Activated CD4-positive, alpha-beta T cell treated with anti-CD3 and anti-CD28 coated beads for 36 hours (primary cell): ENCODE results near the gene NUAK1. TPM values are rescaled to one million over a fixed set of nuclear protein-coding genes. Genes with fewer than 3 reads are reported as not detected.

Experiments
- ATAC-seq: fragments of 200-7000 bp; cut with Tn5 transposase; one replicate; pipeline ENCODE4 v1.10.0; 2021; ENCODE audit warnings: mild to moderate bottlenecking, moderate library complexity
- CTCF ChIA-PET: fragments of 350-600 bp; sonication (Branson Sonifier 250); formaldehyde crosslinking; loops from one replicate; lab custom pipeline; 2021; ENCODE audit warnings: antibody characterized with exemption; lab: Charles Lee
- POLR2A ChIA-PET: fragments of 350-600 bp; sonication (Branson Sonifier 250); formaldehyde crosslinking; loops from one replicate; lab custom pipeline; 2021; ENCODE audit warnings: antibody characterized with exemption, inconsistent platforms; lab: Charles Lee
- DNase-seq: peaks from one replicate; pipeline ENCODE4 v3.0.0-alpha.2; 2020
- H3K27ac Mint-ChIP-seq: one replicate; pipeline ENCODE4 v1.8.0; 2021; ENCODE audit warnings: mixed read lengths
- H3K27me3 Mint-ChIP-seq: one replicate; pipeline ENCODE4 v1.8.0; 2021; ENCODE audit warnings: mixed read lengths
- H3K36me3 Mint-ChIP-seq: one replicate; pipeline ENCODE4 v1.8.0; 2021; ENCODE audit warnings: low read depth, mixed read lengths
- H3K4me1 Mint-ChIP-seq: one replicate; pipeline ENCODE4 v1.8.0; 2021; ENCODE audit warnings: mixed read lengths
- H3K4me3 Mint-ChIP-seq: one replicate; pipeline ENCODE4 v1.8.0; 2021; ENCODE audit warnings: mild to moderate bottlenecking, moderate library complexity, mixed read lengths
- H3K9me3 Mint-ChIP-seq: one replicate; pipeline ENCODE4 v1.8.0; 2021; ENCODE audit warnings: low read depth, mixed read lengths
- intact Hi-C, 2 experiments: fragments of 100-400 bp; cut with DNase I in 1 of 2; cut with micrococcal nuclease in 1 of 2; formaldehyde crosslinking; loops; one replicate each; pipeline versions ENCODE4 v1.14.2 to v1.15.1; 2022 to 2024; cut with DNase I, micrococcal nuclease
- total RNA-seq, 2 experiments: library from RNA; stranded (reverse); gene quantifications; one replicate each; pipeline ENCODE4 v1.2.3, GENCODE V29; 2021

The NUAK1 gene
- total RNA-seq, 2 experiments from 2014 or later = not detected

DNA sequence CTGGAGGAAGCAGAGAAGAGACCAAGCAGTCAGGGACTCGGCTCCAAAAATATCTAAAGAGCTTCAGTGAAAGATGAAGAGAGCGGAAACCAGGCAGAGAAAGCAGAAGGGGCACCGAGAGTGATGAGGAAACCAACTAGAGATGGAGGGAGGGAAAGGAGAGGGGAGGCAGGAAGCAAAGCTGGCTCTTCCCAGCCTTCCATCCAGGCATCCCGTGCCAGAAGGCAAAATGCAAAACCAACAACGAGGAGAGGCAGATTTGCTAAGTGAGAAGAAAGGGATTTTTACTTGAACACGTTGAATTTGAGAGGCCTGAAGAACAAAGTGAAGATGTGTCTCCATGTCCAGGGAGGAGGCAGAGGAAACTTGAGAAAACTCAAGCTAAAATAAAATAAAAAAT is 90.1 kb downstream of the NUAK1 start:
- no peak overlapping the region for H3K27ac Mint-ChIP-seq
- H3K36me3 Mint-ChIP-seq = no peaks in the 10 kb centered on the region
- H3K9me3 Mint-ChIP-seq = no peaks in the 10 kb centered on the region
- ChIA-PET POLR2A (no interaction called here), CTCF (no interaction called here)
- ATAC-seq (no peak), DNase-seq (no peak)
- intact Hi-C loops = no loop called here
- H3K27me3 Mint-ChIP-seq = peaks cover 14% of the 10 kb centered on the region
- H3K4me3 Mint-ChIP-seq = no peak overlapping the region
- no peaks in the 10 kb centered on the region for H3K4me1 Mint-ChIP-seq

DNA sequence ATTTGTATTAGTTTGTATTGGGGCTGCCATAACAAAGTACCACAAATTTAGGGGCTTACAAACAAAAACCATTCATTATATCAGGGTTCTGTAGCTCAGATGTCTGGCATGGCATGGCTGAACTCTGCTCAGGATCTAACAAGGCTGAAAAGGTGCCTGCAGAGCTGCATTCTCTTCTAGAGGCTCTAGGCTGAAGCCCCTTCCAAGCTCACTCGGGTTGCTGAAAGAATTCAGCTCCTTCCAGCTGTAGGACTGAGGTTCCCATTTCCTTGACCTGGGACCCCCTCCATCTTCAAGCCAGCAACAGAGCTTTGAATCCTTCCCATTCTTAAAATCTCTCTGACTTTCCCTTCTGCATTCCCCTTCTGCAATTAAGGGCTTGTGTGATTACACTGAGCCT is 90.7 kb downstream of the NUAK1 start:
- ChIA-PET POLR2A (interaction anchor here (0.7 kb wide), 1 partner anchor 1997 kb away, joined by 3 read pairs; no protein-coding TSS in a partner anchor), CTCF (interaction anchor here (0.5 kb wide), 1 partner anchor 637 kb away, joined by 3 read pairs; no protein-coding TSS in a partner anchor)
- intact Hi-C loops = no loop called here
- DNase-seq = no peak
- no peak overlapping the region for H3K4me3 Mint-ChIP-seq
- H3K9me3 Mint-ChIP-seq = no peaks in the 10 kb centered on the region
- no peaks in the 10 kb centered on the region for H3K36me3 Mint-ChIP-seq
- no peak for ATAC-seq
- peaks cover 14% of the 10 kb centered on the region for H3K27me3 Mint-ChIP-seq
- H3K27ac Mint-ChIP-seq = no peak overlapping the region
- H3K4me1 Mint-ChIP-seq = no peaks in the 10 kb centered on the region

DNA sequence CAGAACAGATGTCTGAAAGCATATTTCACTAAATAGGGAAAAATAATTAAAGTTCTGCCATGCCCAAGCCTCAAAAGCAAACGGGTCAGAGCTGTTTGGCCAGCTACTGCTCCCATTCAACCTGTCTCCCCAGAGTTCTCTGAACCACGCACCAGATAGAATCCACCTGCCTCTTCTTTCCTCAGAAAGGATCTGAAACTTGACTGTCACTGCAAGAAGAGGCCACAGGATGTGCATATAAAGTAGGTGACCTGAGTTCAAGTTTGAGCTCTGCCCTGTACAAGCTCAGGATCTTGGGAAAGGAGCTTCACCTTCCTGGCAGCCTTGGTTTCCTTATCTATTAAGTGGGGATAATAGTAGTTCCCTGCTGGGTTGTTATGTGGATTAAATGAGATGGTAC is 91.8 kb downstream of the NUAK1 start:
- Mint-ChIP-seq H3K9me3 (no peaks in the 10 kb centered on the region), H3K27me3 (peaks cover 13% of the 10 kb centered on the region), H3K4me1 (no peaks in the 10 kb centered on the region), H3K4me3 (no peak overlapping the region), H3K36me3 (no peaks in the 10 kb centered on the region), H3K27ac (no peak overlapping the region)
- intact Hi-C loops = no loop called here
- ChIA-PET POLR2A (no interaction called here), CTCF (interaction anchor here (0.6 kb wide), 1 partner anchor 16 kb away, joined by 3 read pairs; no protein-coding TSS in a partner anchor)
- ATAC-seq (no peak), DNase-seq (no peak)

DNA sequence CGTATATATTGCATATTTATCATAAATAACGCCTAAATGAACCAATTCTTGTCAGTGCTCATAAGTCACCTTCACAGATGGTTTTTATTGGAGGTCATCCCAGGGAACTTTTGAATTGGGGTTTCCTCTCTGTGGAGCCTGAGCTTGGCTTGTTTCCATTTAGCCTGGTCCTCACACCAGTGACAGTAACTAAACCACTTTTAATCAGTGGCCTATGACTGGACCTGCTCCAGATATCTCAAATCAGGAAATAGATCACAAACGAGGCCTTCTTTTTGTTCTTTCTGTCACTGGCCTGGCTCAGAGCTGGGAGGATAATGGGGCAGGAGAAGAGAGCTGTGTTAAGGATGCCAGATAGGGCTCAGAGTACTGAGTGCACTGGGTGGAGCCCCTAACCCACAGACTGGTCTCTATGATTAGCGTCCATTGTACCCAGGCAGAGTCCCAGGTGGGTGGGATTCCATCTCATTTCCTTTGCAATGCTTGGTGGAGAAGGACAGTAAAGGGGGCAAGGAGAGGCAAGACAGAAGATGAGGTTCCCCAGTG is 92.4 kb downstream of the NUAK1 start:
- Mint-ChIP-seq H3K9me3 (no peaks in the 10 kb centered on the region), H3K27me3 (peaks cover 13% of the 10 kb centered on the region), H3K36me3 (no peaks in the 10 kb centered on the region), H3K4me1 (no peaks in the 10 kb centered on the region), H3K27ac (no peak overlapping the region), H3K4me3 (no peak overlapping the region)
- ChIA-PET CTCF (interaction anchor here (0.6 kb wide), 1 partner anchor 16 kb away, joined by 3 read pairs; no protein-coding TSS in a partner anchor), POLR2A (no interaction called here)
- DNase-seq (no peak), ATAC-seq (no peak)
- intact Hi-C loops = no loop called here

DNA sequence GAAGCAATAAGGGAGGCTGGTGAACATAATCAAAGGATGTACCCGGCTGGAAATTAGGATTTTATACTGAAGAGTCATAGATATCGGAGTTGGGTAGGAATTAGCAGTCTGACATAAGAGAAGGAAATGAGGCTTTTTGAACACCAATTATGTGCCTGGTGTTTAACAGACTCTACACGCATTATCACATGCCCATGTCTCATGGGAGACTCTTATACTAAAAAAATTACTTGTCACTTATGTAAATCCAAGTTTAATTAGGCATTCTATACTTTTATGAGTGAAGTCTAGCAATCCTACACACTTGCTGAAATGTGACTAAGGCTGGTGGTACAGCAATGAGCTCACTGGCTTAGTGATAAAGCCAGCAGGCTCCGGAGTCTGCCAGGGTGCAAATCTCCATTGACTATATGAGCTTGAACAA is 93.5 kb downstream of the NUAK1 start:
- intact Hi-C loops = no loop called here
- CTCF ChIA-PET = no interaction called here
- H3K36me3 Mint-ChIP-seq = no peaks in the 10 kb centered on the region
- no peaks in the 10 kb centered on the region for H3K9me3 Mint-ChIP-seq
- no peak overlapping the region for H3K4me3 Mint-ChIP-seq
- H3K27ac Mint-ChIP-seq = no peak overlapping the region
- ATAC-seq (no peak), DNase-seq (no peak)
- H3K27me3 Mint-ChIP-seq = peaks cover 9% of the 10 kb centered on the region
- POLR2A ChIA-PET = no interaction called here
- no peaks in the 10 kb centered on the region for H3K4me1 Mint-ChIP-seq

DNA sequence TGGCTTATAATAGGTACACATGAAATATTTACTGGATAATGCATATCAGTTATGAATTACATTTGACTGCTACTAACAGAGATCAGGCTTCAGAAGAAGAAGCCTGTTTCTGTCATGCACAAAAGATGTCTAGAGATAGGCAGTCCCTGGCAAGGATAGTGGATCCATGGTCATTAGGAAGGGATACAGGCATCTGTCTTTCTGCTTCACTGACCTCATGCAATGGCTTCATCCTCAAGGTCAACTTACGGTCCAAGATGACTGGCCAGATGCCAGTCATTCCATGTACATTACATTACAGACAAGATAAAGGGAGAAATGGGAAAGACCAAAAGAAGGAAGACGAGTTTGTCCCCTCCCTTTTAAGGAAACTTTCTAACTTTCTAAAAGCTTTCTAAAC is 94.0 kb downstream of the NUAK1 start:
- H3K9me3 Mint-ChIP-seq = no peaks in the 10 kb centered on the region
- ChIA-PET POLR2A (no interaction called here), CTCF (no interaction called here)
- intact Hi-C loops = no loop called here
- H3K27ac Mint-ChIP-seq = no peak overlapping the region
- no peaks in the 10 kb centered on the region for H3K36me3 Mint-ChIP-seq
- no peak for DNase-seq
- H3K4me1 Mint-ChIP-seq = no peaks in the 10 kb centered on the region
- no peak overlapping the region for H3K4me3 Mint-ChIP-seq
- ATAC-seq = no peak
- peaks cover 6% of the 10 kb centered on the region for H3K27me3 Mint-ChIP-seq

DNA sequence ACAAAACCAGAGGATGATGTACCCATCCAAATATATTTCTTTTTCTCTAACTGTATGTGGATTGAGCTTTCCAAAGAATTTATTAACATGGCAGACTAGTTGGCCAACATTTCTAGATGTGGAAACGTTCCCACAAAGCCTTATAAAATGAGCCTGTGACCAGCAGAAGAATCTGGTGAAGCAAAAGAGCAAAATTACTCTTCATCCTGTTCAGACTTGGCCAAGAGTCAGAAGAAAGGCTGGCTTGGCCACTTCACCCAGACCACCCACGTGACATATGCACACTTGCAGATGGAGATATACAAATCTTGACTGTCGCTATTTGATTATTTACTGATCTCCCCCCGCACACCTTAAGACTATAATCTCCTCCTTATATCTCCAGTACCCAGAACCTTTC is 96.7 kb downstream of the NUAK1 start:
- ChIA-PET POLR2A (no interaction called here), CTCF (no interaction called here)
- intact Hi-C loops = no loop called here
- DNase-seq = no peak
- Mint-ChIP-seq H3K27me3 (peaks cover 7% of the 10 kb centered on the region), H3K4me1 (no peaks in the 10 kb centered on the region), H3K4me3 (no peak overlapping the region), H3K36me3 (no peaks in the 10 kb centered on the region), H3K27ac (no peak overlapping the region), H3K9me3 (no peaks in the 10 kb centered on the region)
- ATAC-seq = no peak

DNA sequence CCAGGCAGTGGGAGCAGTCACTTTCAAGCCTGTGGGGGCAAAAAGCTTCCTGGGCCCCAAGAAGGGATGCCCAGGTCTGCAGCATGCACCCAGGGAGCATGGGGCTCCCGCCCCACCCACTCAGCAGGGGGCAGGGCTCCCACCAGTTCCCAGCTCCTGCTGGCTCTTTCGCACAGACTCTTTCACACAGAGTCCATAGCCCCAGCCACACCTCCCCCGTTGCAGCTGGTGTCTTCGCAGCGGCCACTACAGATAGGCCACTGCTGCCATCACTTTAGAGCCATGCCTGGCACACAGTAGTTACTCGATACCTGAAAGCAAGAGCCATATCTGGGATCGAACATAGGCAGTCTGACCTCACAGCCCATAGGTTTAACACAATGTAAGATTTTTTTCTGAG is 98.2 kb downstream of the NUAK1 start:
- H3K27ac Mint-ChIP-seq = no peak overlapping the region
- no peak for ATAC-seq
- peaks cover 9% of the 10 kb centered on the region for H3K27me3 Mint-ChIP-seq
- POLR2A ChIA-PET = no interaction called here
- no peak overlapping the region for H3K4me3 Mint-ChIP-seq
- no peaks in the 10 kb centered on the region for H3K9me3 Mint-ChIP-seq
- no peaks in the 10 kb centered on the region for H3K4me1 Mint-ChIP-seq
- intact Hi-C loops = no loop called here
- CTCF ChIA-PET = interaction anchor here (0.7 kb wide), 1 partner anchor 1702 kb away, joined by 3 read pairs; no protein-coding TSS in a partner anchor
- no peak for DNase-seq
- H3K36me3 Mint-ChIP-seq = no peaks in the 10 kb centered on the region

DNA sequence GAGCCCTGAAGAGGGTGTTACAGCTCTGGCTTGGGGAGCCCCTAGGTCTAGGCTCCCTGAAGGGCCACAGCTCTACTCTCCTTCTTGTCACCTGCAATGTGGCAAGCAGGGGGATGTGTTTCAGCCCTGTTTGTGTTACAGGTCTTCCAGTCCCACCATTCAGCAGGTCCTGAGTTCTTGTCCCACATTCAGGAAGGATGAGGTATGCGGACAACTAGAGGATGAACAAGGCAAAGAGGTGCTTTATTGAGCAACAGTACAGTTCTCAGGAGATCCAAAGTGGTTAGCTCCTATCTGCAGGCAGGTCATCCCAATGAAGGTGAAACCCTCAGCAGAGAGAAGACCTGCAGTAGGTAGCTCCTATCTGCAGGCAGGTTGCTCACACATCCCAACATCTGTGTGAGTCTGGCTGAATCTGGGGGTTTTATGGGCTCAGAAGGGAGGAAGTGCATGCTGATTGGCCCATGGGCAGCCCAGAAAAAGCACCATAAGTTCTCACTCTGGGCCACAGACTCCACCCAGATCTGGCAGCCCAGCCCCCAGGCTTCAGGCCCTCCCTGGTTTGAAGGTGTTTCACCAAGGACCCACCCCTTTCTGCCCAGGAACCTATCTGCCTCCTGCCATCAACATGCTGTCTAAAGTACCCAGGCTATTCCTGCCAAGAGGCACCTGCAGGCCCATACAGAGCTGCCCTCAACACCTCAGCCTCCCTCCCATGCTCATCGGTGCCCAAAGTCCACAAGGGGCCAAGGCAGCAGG is 98.9 kb downstream of the NUAK1 start:
- Mint-ChIP-seq H3K9me3 (no peaks in the 10 kb centered on the region), H3K27ac (no peak overlapping the region), H3K36me3 (no peaks in the 10 kb centered on the region), H3K27me3 (peaks cover 8% of the 10 kb centered on the region), H3K4me1 (no peaks in the 10 kb centered on the region), H3K4me3 (no peak overlapping the region)
- ChIA-PET POLR2A (no interaction called here), CTCF (interaction anchor here (0.7 kb wide), 1 partner anchor 1702 kb away, joined by 3 read pairs; no protein-coding TSS in a partner anchor)
- no peak for ATAC-seq
- intact Hi-C loops = no loop called here
- DNase-seq = no peak

DNA sequence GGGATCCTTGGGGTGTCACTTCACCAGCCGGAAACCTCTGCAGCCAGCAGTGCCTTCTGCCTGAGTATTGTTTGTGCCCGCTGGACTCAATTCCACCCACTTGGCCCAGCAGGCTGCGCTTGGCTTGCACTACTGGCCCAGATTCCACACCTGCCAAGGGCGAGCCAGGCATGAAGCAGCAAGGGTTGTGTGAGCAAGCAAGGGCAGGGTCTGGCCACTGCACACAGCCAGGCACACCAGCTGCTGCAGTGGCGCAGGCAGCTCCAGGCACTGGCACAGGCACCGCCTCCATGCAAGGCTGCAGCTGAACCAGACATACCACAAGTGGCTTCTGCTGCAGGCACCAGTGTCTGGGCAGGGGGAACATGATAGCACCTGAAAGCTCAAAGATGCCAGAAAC is 99.5 kb downstream of the NUAK1 start:
- intact Hi-C loops = no loop called here
- no peak overlapping the region for H3K27ac Mint-ChIP-seq

DNA sequence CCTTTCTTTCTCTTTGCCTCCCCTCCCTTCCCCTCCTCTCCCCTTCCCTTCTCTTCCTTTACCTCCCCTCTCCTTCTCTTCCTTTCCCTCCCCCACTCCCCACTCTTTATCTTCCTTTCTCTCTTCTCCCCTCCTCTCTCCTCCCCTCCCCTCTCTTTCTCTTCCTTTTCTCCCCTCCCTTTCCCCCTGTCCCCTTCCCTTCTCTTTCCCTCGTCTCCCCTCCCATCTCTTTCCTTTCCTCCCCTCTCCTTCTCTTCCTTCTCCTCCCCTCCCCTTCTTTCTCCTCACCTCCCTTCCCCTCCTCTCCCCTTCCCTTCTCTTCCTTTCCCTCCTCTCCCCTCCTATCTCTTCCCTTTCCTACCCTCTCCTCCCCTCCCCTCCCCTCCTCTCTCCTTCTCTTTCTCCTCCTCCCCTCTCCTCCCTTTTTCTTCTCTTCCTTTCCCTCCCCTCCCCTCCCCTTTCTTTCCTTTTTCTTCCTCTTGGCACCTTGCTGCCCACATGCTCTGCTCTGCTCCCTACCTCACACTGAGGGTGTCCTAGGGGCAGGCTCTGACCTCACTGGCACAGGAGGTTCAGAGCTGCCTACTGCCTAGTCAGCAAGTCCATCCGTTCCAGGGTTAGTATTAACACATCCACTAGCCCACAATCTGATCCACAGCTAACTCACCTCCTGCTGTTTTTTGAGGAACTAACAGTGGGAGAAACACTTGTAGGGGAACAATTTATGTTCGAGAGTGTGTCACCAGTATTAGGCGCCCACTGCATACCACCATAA is 101.0 kb downstream of the NUAK1 start:
- Mint-ChIP-seq H3K27me3 (peaks cover 6% of the 10 kb centered on the region), H3K4me1 (no peaks in the 10 kb centered on the region), H3K27ac (no peak overlapping the region), H3K4me3 (no peak overlapping the region), H3K36me3 (no peaks in the 10 kb centered on the region), H3K9me3 (no peaks in the 10 kb centered on the region)
- ATAC-seq (no peak), DNase-seq (no peak)
- ChIA-PET CTCF (no interaction called here), POLR2A (no interaction called here)
- intact Hi-C loops = no loop called here

More for the DNA sequence above, 99.5 kb downstream of the NUAK1 start:
- no peak for ATAC-seq
- Mint-ChIP-seq H3K36me3 (no peaks in the 10 kb centered on the region), H3K4me3 (no peak overlapping the region), H3K9me3 (no peaks in the 10 kb centered on the region), H3K4me1 (no peaks in the 10 kb centered on the region), H3K27me3 (peaks cover 6% of the 10 kb centered on the region)
- CTCF ChIA-PET = no interaction called here
- no peak for DNase-seq
- POLR2A ChIA-PET = no interaction called here
